ENCODE results near the gene TRMT10A.

DNA sequence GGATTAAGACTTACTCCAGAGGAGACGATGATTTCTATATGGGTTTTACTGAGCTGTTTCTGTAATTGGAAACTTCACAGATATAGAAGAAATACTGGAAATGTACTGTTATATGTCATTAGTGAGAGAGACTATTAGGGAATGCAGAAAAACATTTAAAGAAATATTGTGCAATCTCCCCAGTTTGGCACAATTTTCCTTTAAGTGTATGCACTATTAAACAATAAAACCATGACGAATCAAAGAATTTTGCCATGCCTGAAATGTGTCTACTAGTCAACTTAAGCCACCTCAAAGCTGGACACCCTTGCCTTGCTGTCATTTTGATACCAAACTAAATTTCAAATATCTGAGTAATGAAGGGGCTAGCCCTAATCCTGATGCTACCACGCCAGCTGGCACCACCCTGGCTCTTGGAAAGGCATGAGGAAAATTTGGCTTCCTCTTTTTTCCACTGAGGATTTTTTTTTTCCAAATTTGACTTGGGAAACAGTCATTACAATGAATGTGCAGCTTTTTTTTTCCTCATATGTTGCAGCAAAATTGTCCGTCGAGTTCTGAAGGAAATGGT, 46.9 kb upstream of the TRMT10A start:
- no peak for TF ChIP-seq EZH2phosphoT487 (IDR thresholded peaks at IDR 0.05; ENCODE audit: borderline replicate concordance, low read length)
- TF ChIP-seq CTCF (IDR thresholded peaks at IDR 0.05; ENCODE audit: low read depth, low read length, poor library complexity, severe bottlenecking): no peak

Measured in DOHH2 (cell line).